ENCODE measurements around the gene CASP4.

The CASP4 gene

GRCh38 chr11:104895634-104896033 lies 72.7 kb downstream of the CASP4 start:
- no peaks in the 10 kb centered on the region for H3K36me3 ChIP-seq (ENCODE audit: control insufficient read depth, insufficient read depth, low read length)
- H3K27ac ChIP-seq (ENCODE audit: low read depth, low read length, severe bottlenecking), result no peak overlapping the region
- 66 to 71% methylated on average over 2 of the region's 2 CpGs for WGBS, 2 experiments (ENCODE audit: insufficient coverage in 2 of 2)
- peaks cover 14% of the 10 kb centered on the region for H3K4me1 ChIP-seq (ENCODE audit: control insufficient read depth, insufficient read depth, low read length, poor library complexity, severe bottlenecking)
- H3K9me3 ChIP-seq (ENCODE audit: control insufficient read depth, low read length), result no peaks in the 10 kb centered on the region
- no peak overlapping the region for H3K4me3 ChIP-seq (ENCODE audit: extremely low read depth, insufficient read depth, low read length, poor library complexity, severe bottlenecking)

- no peak overlapping the region for H3K27ac ChIP-seq (ENCODE audit: low read depth, low read length, severe bottlenecking)
- 89 to 100% methylated on average over 1 of the region's 1 CpG for WGBS, 2 experiments (ENCODE audit: insufficient coverage in 2 of 2)
- H3K36me3 ChIP-seq (ENCODE audit: control insufficient read depth, insufficient read depth, low read length), result no peaks in the 10 kb centered on the region
- peaks cover 14% of the 10 kb centered on the region for H3K4me1 ChIP-seq (ENCODE audit: control insufficient read depth, insufficient read depth, low read length, poor library complexity, severe bottlenecking)
- H3K9me3 ChIP-seq (ENCODE audit: control insufficient read depth, low read length), result no peaks in the 10 kb centered on the region
- H3K4me3 ChIP-seq (ENCODE audit: extremely low read depth, insufficient read depth, low read length, poor library complexity, severe bottlenecking), result no peak overlapping the region
Observed at GRCh38 chr11:104893876-104894275, 74.5 kb downstream of the CASP4 start.

Measured in mesodermal cell (in vitro differentiated cells).